ENCODE measurements around the gene LRRC52.

Gene LRRC52

GRCh38 chr1:165537356-165538109, 6.3 kb upstream of the LRRC52 start:
- no peak for DNase-seq

GRCh38 chr1:165539306-165539705, 4.5 kb upstream of the LRRC52 start:
- DNase-seq = no peak

- no peak for DNase-seq
Measured at GRCh38 chr1:165539908-165540307, 3.9 kb upstream of the LRRC52 start.

GRCh38 chr1:165542015-165542631, 1.7 kb upstream of the LRRC52 start:
- no peak for DNase-seq

GRCh38 chr1:165542647-165543046, 1.2 kb upstream of the LRRC52 start:
- DNase-seq = no peak

GRCh38 chr1:165544996-165545395, 1.2 kb downstream of the LRRC52 start:
- no peak for DNase-seq

- no peak for DNase-seq
Measured at GRCh38 chr1:165545974-165546373, 2.2 kb downstream of the LRRC52 start.

- no peak for DNase-seq
Measured at GRCh38 chr1:165549973-165550372, 6.2 kb downstream of the LRRC52 start.

- DNase-seq = no peak
Measured at GRCh38 chr1:165551469-165551868, 7.7 kb downstream of the LRRC52 start.

GRCh38 chr1:165560883-165561656, 17.3 kb downstream of the LRRC52 start:
- DNase-seq = no peak

- peak; percentile 7 for DNase-seq
Measured at GRCh38 chr1:165562571-165562970, 18.8 kb downstream of the LRRC52 start.

GRCh38 chr1:165563551-165563950, 19.8 kb downstream of the LRRC52 start:
- DNase-seq = no peak

GRCh38 chr1:165564561-165564960, 20.8 kb downstream of the LRRC52 start:
- no peak for DNase-seq

- no peak for DNase-seq
Measured at GRCh38 chr1:165565751-165566490, 22.1 kb downstream of the LRRC52 start.

GRCh38 chr1:165570078-165570477, 26.3 kb downstream of the LRRC52 start:
- DNase-seq = no peak

- DNase-seq = no peak
Measured at GRCh38 chr1:165573787-165574186, 30.0 kb downstream of the LRRC52 start.

GRCh38 chr1:165574295-165574694, 30.5 kb downstream of the LRRC52 start:
- no peak for DNase-seq

GRCh38 chr1:165575468-165576099, 31.8 kb downstream of the LRRC52 start:
- DNase-seq = no peak

- no peak for DNase-seq
Measured at GRCh38 chr1:165576536-165576935, 32.7 kb downstream of the LRRC52 start.

GRCh38 chr1:165577707-165578106, 33.9 kb downstream of the LRRC52 start:
- DNase-seq = no peak

- DNase-seq = no peak
Measured at GRCh38 chr1:165580931-165581871, 37.4 kb downstream of the LRRC52 start.

Measured in NCI-H226 (cell line).